CD4-positive, alpha-beta T cell (primary cell): ENCODE results near the gene RARA. TPM values are rescaled to one million over a fixed set of nuclear protein-coding genes. Genes with fewer than 3 reads are reported as not detected.

Experiments
- ATAC-seq: fragments of 200-7000 bp; cut with Tn5 transposase; one replicate; pipeline ENCODE4 v1.10.0; 2022; ENCODE audit warnings: mild to moderate bottlenecking; ENCODE audit not compliant: poor library complexity
- CTCF ChIA-PET: fragments of 350-600 bp; sonication (Branson Sonifier 250); formaldehyde crosslinking; loops from one replicate; lab custom pipeline; 2021; ENCODE audit warnings: antibody characterized with exemption, inconsistent platforms; lab: Charles Lee
- POLR2A ChIA-PET: fragments of 350-600 bp; sonication (Branson Sonifier 250); formaldehyde crosslinking; loops from one replicate; lab custom pipeline; 2021; ENCODE audit warnings: antibody characterized with exemption, inconsistent platforms; lab: Charles Lee
- DNase-seq, 14 experiments: peaks; one replicate each; pipeline ENCODE4 v3.0.0-alpha.2; 2013 to 2020; ENCODE audit warnings: mixed read lengths in 2 of 14
- H3K27ac ChIP-seq, 2 donors: one replicate each; pipeline versions ENCODE4 v1.5.1 to v1.7.0; 2013; ENCODE audit warnings: low read length in 2 of 2, low read depth in 1 of 2, mild to moderate bottlenecking in 1 of 2
- H3K27me3 ChIP-seq, 2 experiments: 1 replicate in 1 of 2; 2 replicates in 1 of 2; pipeline versions ENCODE4 v1.6.1 to v1.7.0; 2013; ENCODE audit warnings: low read length in 2 of 2, control low read depth in 1 of 2, mild to moderate bottlenecking in 1 of 2, moderate library complexity in 1 of 2; ENCODE audit not compliant: insufficient read depth in 2 of 2, control insufficient read depth in 1 of 2
- H3K36me3 ChIP-seq: one replicate; pipeline ENCODE4 v1.6.1; 2013; ENCODE audit warnings: low read length, control low read depth; ENCODE audit not compliant: insufficient read depth
- H3K4me1 ChIP-seq: one replicate; pipeline ENCODE4 v1.6.1; 2013; ENCODE audit warnings: low read length, control low read depth; ENCODE audit not compliant: insufficient read depth
- H3K4me3 ChIP-seq: one replicate; pipeline ENCODE4 v1.5.1; 2013; ENCODE audit warnings: mild to moderate bottlenecking, low read length, moderate library complexity
- H3K9me3 ChIP-seq, 2 experiments: 1 replicate in 1 of 2; 2 replicates in 1 of 2; pipeline versions ENCODE4 v1.6.1 to v1.7.0; 2013; ENCODE audit warnings: low read length in 2 of 2, mild to moderate bottlenecking in 2 of 2, control low read depth in 1 of 2, moderate library complexity in 1 of 2; ENCODE audit not compliant: control insufficient read depth in 1 of 2, insufficient read depth in 1 of 2
- H3K27ac Mint-ChIP-seq: one replicate; pipeline ENCODE4 v1.8.0; 2020; ENCODE audit warnings: mixed read lengths
- H3K27me3 Mint-ChIP-seq: one replicate; pipeline ENCODE4 v1.8.0; 2021; ENCODE audit warnings: mixed read lengths
- H3K36me3 Mint-ChIP-seq: one replicate; pipeline ENCODE4 v1.8.0; 2021; ENCODE audit warnings: low read depth, mixed read lengths
- H3K4me1 Mint-ChIP-seq: one replicate; pipeline ENCODE4 v1.8.0; 2021; ENCODE audit warnings: low read depth, mixed read lengths
- H3K4me3 Mint-ChIP-seq: one replicate; pipeline ENCODE4 v1.8.0; 2020; ENCODE audit warnings: mild to moderate bottlenecking, mixed read lengths
- H3K9me3 Mint-ChIP-seq: one replicate; pipeline ENCODE4 v1.8.0; 2020; ENCODE audit warnings: mixed read lengths
- intact Hi-C, 2 experiments: fragments of 100-400 bp; cut with DNase I in 1 of 2; cut with micrococcal nuclease in 1 of 2; formaldehyde crosslinking; loops; one replicate each; pipeline versions ENCODE4 v1.15.1 to v1.9.0; 2023 to 2025; cut with DNase I, micrococcal nuclease
- total RNA-seq, 174 experiments: library from RNA in 2 of 174; stranded (reverse) in 2 of 174; gene quantifications; one replicate each; pipeline ENCODE4 v1.2.3 and lab custom pipeline; 2021 to 2026
- TF ChIP-seq, protein P1 (sequence below): fragments of 200-600 bp; IDR thresholded peaks from one replicate; pipeline ENCODE4 v1.8.0; 2022; ENCODE audit warnings: antibody characterized with exemption, mild to moderate bottlenecking

The RARA gene
- total RNA-seq, 2 experiments from 2014 or later: 114 to 115 TPM

DNA sequence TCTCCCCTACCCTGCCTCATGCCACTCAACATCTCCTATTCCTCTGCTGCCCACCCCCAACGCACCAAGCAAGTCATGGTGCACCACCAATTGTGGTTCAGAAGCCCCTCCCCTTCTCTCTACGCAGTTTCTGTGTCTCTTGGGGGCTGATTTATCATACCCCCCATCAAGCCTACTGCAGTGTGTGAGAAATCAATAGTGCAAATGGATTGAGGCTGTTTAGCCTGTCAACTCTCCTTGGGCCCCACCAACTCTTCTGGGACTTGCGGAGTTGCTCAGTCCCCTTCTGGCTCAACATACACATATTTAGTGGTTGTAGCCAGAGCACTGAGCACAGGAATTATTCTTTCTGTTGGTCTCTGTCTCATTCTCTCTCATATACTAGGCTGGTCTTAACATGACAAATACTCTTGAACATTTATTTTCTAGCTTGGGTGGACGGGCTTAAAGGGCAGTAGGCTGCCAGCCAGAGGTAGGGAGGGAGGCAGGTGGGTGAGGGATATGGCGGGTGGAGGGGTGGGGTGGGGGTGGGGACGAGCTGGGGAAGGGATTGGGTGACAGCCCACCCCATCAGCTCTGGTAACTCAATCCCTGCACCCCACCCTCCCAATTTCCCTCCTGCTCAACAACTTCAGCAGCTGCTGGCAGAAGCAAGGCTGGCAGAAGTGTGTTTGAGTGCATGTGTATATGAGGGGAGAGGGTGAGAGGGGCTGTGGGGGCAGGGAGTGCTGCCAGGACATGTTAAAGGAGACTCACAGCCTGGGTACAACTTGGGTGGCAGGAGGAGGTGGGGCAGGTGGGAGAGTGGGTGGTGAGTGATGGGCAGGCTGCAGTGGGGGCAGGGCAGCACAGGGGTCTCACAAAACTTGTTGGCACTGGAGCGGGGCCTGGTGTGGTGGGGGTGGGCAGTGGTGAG lies 4.9 kb downstream of the RARA start:
- peaks cover 80% of the 10 kb centered on the region for H3K4me1 ChIP-seq
- intact Hi-C loops: loop anchor here in 1 of 2 experiments (5.0 kb wide), 1 partner anchor 223 kb away; no protein-coding TSS in a partner anchor
- peaks cover 65% of the 10 kb centered on the region for H3K4me1 Mint-ChIP-seq
- ChIA-PET CTCF (interaction anchor here (0.6 to 1.8 kb wide), 6 partner anchors 10 to 47 kb away, joined by 3 to 4 read pairs (median 3); no protein-coding TSS in a partner anchor), POLR2A (interaction anchor here (2.7 kb wide), 1 partner anchor 9 kb away, joined by 9 read pairs; no protein-coding TSS in a partner anchor)
- H3K9me3 Mint-ChIP-seq: no peaks in the 10 kb centered on the region
- H3K36me3 Mint-ChIP-seq: peaks cover 6% of the 10 kb centered on the region
- no peak overlapping the region for H3K4me3 ChIP-seq
- no peak for ATAC-seq
- H3K27ac ChIP-seq: no peak overlapping the region
- H3K9me3 ChIP-seq: no peaks in the 10 kb centered on the region
- TF ChIP-seq, protein P1, sequence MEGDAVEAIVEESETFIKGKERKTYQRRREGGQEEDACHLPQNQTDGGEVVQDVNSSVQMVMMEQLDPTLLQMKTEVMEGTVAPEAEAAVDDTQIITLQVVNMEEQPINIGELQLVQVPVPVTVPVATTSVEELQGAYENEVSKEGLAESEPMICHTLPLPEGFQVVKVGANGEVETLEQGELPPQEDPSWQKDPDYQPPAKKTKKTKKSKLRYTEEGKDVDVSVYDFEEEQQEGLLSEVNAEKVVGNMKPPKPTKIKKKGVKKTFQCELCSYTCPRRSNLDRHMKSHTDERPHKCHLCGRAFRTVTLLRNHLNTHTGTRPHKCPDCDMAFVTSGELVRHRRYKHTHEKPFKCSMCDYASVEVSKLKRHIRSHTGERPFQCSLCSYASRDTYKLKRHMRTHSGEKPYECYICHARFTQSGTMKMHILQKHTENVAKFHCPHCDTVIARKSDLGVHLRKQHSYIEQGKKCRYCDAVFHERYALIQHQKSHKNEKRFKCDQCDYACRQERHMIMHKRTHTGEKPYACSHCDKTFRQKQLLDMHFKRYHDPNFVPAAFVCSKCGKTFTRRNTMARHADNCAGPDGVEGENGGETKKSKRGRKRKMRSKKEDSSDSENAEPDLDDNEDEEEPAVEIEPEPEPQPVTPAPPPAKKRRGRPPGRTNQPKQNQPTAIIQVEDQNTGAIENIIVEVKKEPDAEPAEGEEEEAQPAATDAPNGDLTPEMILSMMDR: no peak
- no peaks in the 10 kb centered on the region for H3K27me3 ChIP-seq
- H3K4me3 Mint-ChIP-seq: no peak overlapping the region
- H3K27me3 Mint-ChIP-seq: no peaks in the 10 kb centered on the region
- no peaks in the 10 kb centered on the region for H3K36me3 ChIP-seq
- peak in 1 of 14 experiments; percentile 6 for DNase-seq
- H3K27ac Mint-ChIP-seq: no peak overlapping the region

DNA sequence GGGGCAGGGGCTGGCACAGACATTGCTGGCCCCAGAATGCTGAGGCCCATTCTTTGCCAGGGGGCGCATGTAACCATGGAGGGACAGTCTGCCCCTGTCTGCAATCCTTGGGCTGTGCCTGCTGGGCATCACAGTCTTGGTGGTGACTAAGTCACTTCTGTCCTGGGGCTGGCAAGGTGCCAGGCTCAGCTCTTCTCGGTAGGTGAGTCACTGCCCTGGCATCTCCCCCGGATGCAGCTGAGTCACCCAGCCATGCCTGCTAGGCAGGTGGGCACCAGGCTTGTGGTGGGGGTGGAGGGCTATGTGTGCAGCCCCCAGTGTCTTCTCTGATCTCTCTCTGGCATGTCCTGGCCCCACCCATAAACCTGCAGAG lies 5.6 kb downstream of the RARA start:
- peak in 13 of 14 experiments; percentile 69 to 94 (median 86) for DNase-seq
- peak; percentile 4 for ATAC-seq
- Mint-ChIP-seq H3K27ac (peak overlapping the region; percentile 4), H3K4me1 (peaks cover 71% of the 10 kb centered on the region), H3K4me3 (peak overlapping the region; percentile 64), H3K27me3 (no peaks in the 10 kb centered on the region), H3K36me3 (peaks cover 12% of the 10 kb centered on the region), H3K9me3 (no peaks in the 10 kb centered on the region)
- no peaks in the 10 kb centered on the region for H3K9me3 ChIP-seq
- H3K4me1 ChIP-seq: peaks cover 80% of the 10 kb centered on the region
- H3K4me3 ChIP-seq: no peak overlapping the region
- no peak overlapping the region for H3K27ac ChIP-seq
- TF ChIP-seq, protein P1: no peak
- H3K27me3 ChIP-seq: no peaks in the 10 kb centered on the region
- POLR2A ChIA-PET: interaction anchor here (1.1 to 2.7 kb wide), 2 partner anchors 9 to 166 kb away, joined by 3 to 9 read pairs; no protein-coding TSS in a partner anchor
- intact Hi-C loops: loop anchor here in 1 of 2 experiments (5.0 kb wide), 1 partner anchor 223 kb away; no protein-coding TSS in a partner anchor
- CTCF ChIA-PET: interaction anchor here (0.9 to 1.8 kb wide), 4 partner anchors 11 to 40 kb away, joined by 3 to 4 read pairs (median 3); no protein-coding TSS in a partner anchor
- H3K36me3 ChIP-seq: no peaks in the 10 kb centered on the region

DNA sequence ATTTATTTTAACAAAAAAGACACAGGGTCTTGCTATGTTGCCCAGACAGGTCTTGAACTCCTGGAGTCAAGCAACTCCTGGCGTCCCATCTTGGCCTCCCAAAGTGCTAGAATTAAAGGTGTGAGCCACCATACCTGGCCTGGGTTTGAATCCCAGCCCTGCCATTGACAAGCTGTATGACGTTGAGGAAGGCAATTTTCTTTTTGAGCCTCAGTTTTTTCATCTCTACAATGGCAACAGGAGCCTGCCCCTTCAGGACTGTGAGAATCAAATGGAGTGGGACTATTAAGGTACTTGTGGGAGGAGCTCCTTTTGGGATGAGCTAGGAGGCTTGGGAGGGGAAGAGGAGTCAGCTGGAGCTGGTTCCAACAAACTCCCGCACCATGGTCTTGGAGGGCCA lies 6.2 kb downstream of the RARA start:
- peaks cover 19% of the 10 kb centered on the region for H3K36me3 Mint-ChIP-seq
- H3K4me3 Mint-ChIP-seq: no peak overlapping the region
- ChIA-PET CTCF (interaction anchor here (0.9 to 2.9 kb wide), 5 partner anchors 11 to 43 kb away, joined by 3 to 27 read pairs (median 4); no protein-coding TSS in a partner anchor), POLR2A (interaction anchor here (1.1 to 4.2 kb wide), 5 partner anchors 7 to 165 kb away, joined by 3 to 34 read pairs (median 8); partner anchors contain the start of gene RARA)
- Histone ChIP-seq H3K36me3 (no peaks in the 10 kb centered on the region), H3K4me3 (no peak overlapping the region), H3K4me1 (peaks cover 80% of the 10 kb centered on the region), H3K27ac (no peak overlapping the region), H3K27me3 (no peaks in the 10 kb centered on the region), H3K9me3 (no peaks in the 10 kb centered on the region)
- H3K4me1 Mint-ChIP-seq: peaks cover 75% of the 10 kb centered on the region
- no peaks in the 10 kb centered on the region for H3K9me3 Mint-ChIP-seq
- peak overlapping the region; percentile 18 for H3K27ac Mint-ChIP-seq
- ATAC-seq (no peak), DNase-seq (no peak)
- H3K27me3 Mint-ChIP-seq: no peaks in the 10 kb centered on the region
- intact Hi-C loops: no loop called here
- TF ChIP-seq, protein P1: no peak
